ENCODE data around the gene MAPK9.

MAPK9 gene

GRCh38 chr5:180253036-180253824, 38.7 kb downstream of the MAPK9 start:
- DNase-seq (ENCODE audit: insufficient read length, low spot score) = no peak
- TF ChIP-seq POU2F2 (IDR thresholded peaks at IDR 0.05; ENCODE audit: low read depth, low read length) (no peak), TAF1 (IDR thresholded peaks at IDR 0.05; ENCODE audit: low read depth, low read length) (no peak), POLR2AphosphoS5 (IDR thresholded peaks at IDR 0.05; ENCODE audit: low read depth, low read length) (no peak)
- FAIRE-seq = no peak

GRCh38 chr5:180251887-180252286, 40.0 kb downstream of the MAPK9 start:
- DNase-seq (ENCODE audit: insufficient read length, low spot score) (no peak), FAIRE-seq (no peak)
- no peak for TF ChIP-seq PAX5 (IDR thresholded peaks at IDR 0.05; ENCODE audit: insufficient read depth, low read length, severe bottlenecking)
- no peak for TF ChIP-seq TAF1 (IDR thresholded peaks at IDR 0.05; ENCODE audit: low read depth, low read length)
- TF ChIP-seq POLR2A (IDR thresholded peaks at IDR 0.05; ENCODE audit: low read depth, low read length) = no peak
- no peak for TF ChIP-seq SPI1 (IDR thresholded peaks at IDR 0.05; ENCODE audit: low read depth, low read length)
- no peak for TF ChIP-seq POLR2AphosphoS5 (IDR thresholded peaks at IDR 0.05; ENCODE audit: low read depth, low read length)
- TF ChIP-seq POU2F2 (IDR thresholded peaks at IDR 0.05; ENCODE audit: low read depth, low read length) = no peak

GRCh38 chr5:180251141-180251540, 40.7 kb downstream of the MAPK9 start:
- DNase-seq (ENCODE audit: insufficient read length, low spot score) (no peak), FAIRE-seq (no peak)
- TF ChIP-seq TAF1 (IDR thresholded peaks at IDR 0.05; ENCODE audit: low read depth, low read length) (no peak), POU2F2 (IDR thresholded peaks at IDR 0.05; ENCODE audit: low read depth, low read length) (no peak), PAX5 (IDR thresholded peaks at IDR 0.05; ENCODE audit: insufficient read depth, low read length, severe bottlenecking) (no peak)

- TF ChIP-seq TAF1 (IDR thresholded peaks at IDR 0.05; ENCODE audit: low read depth, low read length) (no peak), SPI1 (IDR thresholded peaks at IDR 0.05; ENCODE audit: low read depth, low read length) (no peak), POU2F2 (IDR thresholded peaks at IDR 0.05; ENCODE audit: low read depth, low read length) (no peak), POLR2AphosphoS5 (IDR thresholded peaks at IDR 0.05; ENCODE audit: low read depth, low read length) (no peak), POLR2A (IDR thresholded peaks at IDR 0.05; ENCODE audit: low read depth, low read length) (no peak), PAX5 (IDR thresholded peaks at IDR 0.05; ENCODE audit: insufficient read depth, low read length, severe bottlenecking) (no peak)
- no peak for DNase-seq (ENCODE audit: insufficient read length, low spot score)
- FAIRE-seq = no peak
These were observed 41.6 kb downstream of the MAPK9 start for GRCh38 chr5:180250329-180250728.

- DNase-seq (ENCODE audit: insufficient read length, low spot score) (no peak), FAIRE-seq (no peak)
- TF ChIP-seq POU2F2 (IDR thresholded peaks at IDR 0.05; ENCODE audit: low read depth, low read length) (no peak), POLR2AphosphoS5 (IDR thresholded peaks at IDR 0.05; ENCODE audit: low read depth, low read length) (no peak), TAF1 (IDR thresholded peaks at IDR 0.05; ENCODE audit: low read depth, low read length) (no peak), POLR2A (IDR thresholded peaks at IDR 0.05; ENCODE audit: low read depth, low read length) (no peak), PAX5 (IDR thresholded peaks at IDR 0.05; ENCODE audit: insufficient read depth, low read length, severe bottlenecking) (no peak), SPI1 (IDR thresholded peaks at IDR 0.05; ENCODE audit: low read depth, low read length) (no peak)
These were observed 50.3 kb downstream of the MAPK9 start for GRCh38 chr5:180241600-180241999.

- TF ChIP-seq PAX5 (IDR thresholded peaks at IDR 0.05; ENCODE audit: insufficient read depth, low read length, severe bottlenecking) = no peak
- DNase-seq (ENCODE audit: insufficient read length, low spot score) (no peak), FAIRE-seq (no peak)
These were observed 53.3 kb downstream of the MAPK9 start for GRCh38 chr5:180238631-180239030.

GRCh38 chr5:180235846-180236245, 56.0 kb downstream of the MAPK9 start:
- no peak for TF ChIP-seq TAF1 (IDR thresholded peaks at IDR 0.05; ENCODE audit: low read depth, low read length)
- TF ChIP-seq SPI1 (IDR thresholded peaks at IDR 0.05; ENCODE audit: low read depth, low read length) = no peak
- no peak for TF ChIP-seq POU2F2 (IDR thresholded peaks at IDR 0.05; ENCODE audit: low read depth, low read length)
- no peak for TF ChIP-seq POLR2AphosphoS5 (IDR thresholded peaks at IDR 0.05; ENCODE audit: low read depth, low read length)
- TF ChIP-seq POLR2A (IDR thresholded peaks at IDR 0.05; ENCODE audit: low read depth, low read length) = no peak
- TF ChIP-seq PAX5 (IDR thresholded peaks at IDR 0.05; ENCODE audit: insufficient read depth, low read length, severe bottlenecking) = no peak
- no peak for DNase-seq (ENCODE audit: insufficient read length, low spot score)
- no peak for FAIRE-seq

GRCh38 chr5:180235077-180235476, 56.8 kb downstream of the MAPK9 start:
- DNase-seq (ENCODE audit: insufficient read length, low spot score) (no peak), FAIRE-seq (no peak)
- TF ChIP-seq TAF1 (IDR thresholded peaks at IDR 0.05; ENCODE audit: low read depth, low read length) = no peak
- TF ChIP-seq POLR2A (IDR thresholded peaks at IDR 0.05; ENCODE audit: low read depth, low read length) = no peak
- TF ChIP-seq POU2F2 (IDR thresholded peaks at IDR 0.05; ENCODE audit: low read depth, low read length) = no peak
- TF ChIP-seq POLR2AphosphoS5 (IDR thresholded peaks at IDR 0.05; ENCODE audit: low read depth, low read length) = no peak
- TF ChIP-seq SPI1 (IDR thresholded peaks at IDR 0.05; ENCODE audit: low read depth, low read length) = no peak
- TF ChIP-seq PAX5 (IDR thresholded peaks at IDR 0.05; ENCODE audit: insufficient read depth, low read length, severe bottlenecking) = no peak

- TF ChIP-seq POLR2A (IDR thresholded peaks at IDR 0.05; ENCODE audit: low read depth, low read length) (no peak), PAX5 (IDR thresholded peaks at IDR 0.05; ENCODE audit: insufficient read depth, low read length, severe bottlenecking) (no peak), TAF1 (IDR thresholded peaks at IDR 0.05; ENCODE audit: low read depth, low read length) (no peak), SPI1 (IDR thresholded peaks at IDR 0.05; ENCODE audit: low read depth, low read length) (no peak), POLR2AphosphoS5 (IDR thresholded peaks at IDR 0.05; ENCODE audit: low read depth, low read length) (no peak), POU2F2 (IDR thresholded peaks at IDR 0.05; ENCODE audit: low read depth, low read length) (no peak)
- no peak for DNase-seq (ENCODE audit: insufficient read length, low spot score)
- FAIRE-seq = no peak
These were observed 57.6 kb downstream of the MAPK9 start for GRCh38 chr5:180234271-180234670.

- DNase-seq (ENCODE audit: insufficient read length, low spot score) (no peak), FAIRE-seq (no peak)
- TF ChIP-seq SPI1 (IDR thresholded peaks at IDR 0.05; ENCODE audit: low read depth, low read length) (no peak), POLR2AphosphoS5 (IDR thresholded peaks at IDR 0.05; ENCODE audit: low read depth, low read length) (no peak), PAX5 (IDR thresholded peaks at IDR 0.05; ENCODE audit: insufficient read depth, low read length, severe bottlenecking) (no peak), TAF1 (IDR thresholded peaks at IDR 0.05; ENCODE audit: low read depth, low read length) (no peak), POU2F2 (IDR thresholded peaks at IDR 0.05; ENCODE audit: low read depth, low read length) (no peak), POLR2A (IDR thresholded peaks at IDR 0.05; ENCODE audit: low read depth, low read length) (no peak)
These were observed 58.2 kb downstream of the MAPK9 start for GRCh38 chr5:180233729-180234128.

Data from GM12891 (cell line).